Measurements from ENCODE around the gene CTTNBP2. TPM values are rescaled to one million over a fixed set of nuclear protein-coding genes. Genes with fewer than 3 reads are reported as not detected.

CTTNBP2 gene
- total RNA-seq, 2 donors from 2014 or later: 0.39 TPM; not detected in 1

- DNase-seq: no peak
- H3K36me3 Mint-ChIP-seq (ENCODE audit: low read depth): no peaks in the 10 kb centered on the region
- no peak overlapping the region for H3K27ac Mint-ChIP-seq
- H3K27me3 Mint-ChIP-seq: peaks cover 9% of the 10 kb centered on the region
- ATAC-seq: no peak
- no peak overlapping the region for H3K4me3 Mint-ChIP-seq
- H3K9me3 ChIP-seq (ENCODE audit: control insufficient read depth, low read length, poor library complexity, severe bottlenecking): no peaks in the 10 kb centered on the region
- H3K4me1 Mint-ChIP-seq: no peaks in the 10 kb centered on the region
These were observed 43.7 kb downstream of the CTTNBP2 start for GRCh38 chr7:117829450-117830117.

GRCh38 chr7:117828825-117829224 lies 44.4 kb downstream of the CTTNBP2 start:
- H3K27me3 Mint-ChIP-seq: peaks cover 11% of the 10 kb centered on the region
- no peak for DNase-seq
- no peaks in the 10 kb centered on the region for H3K9me3 ChIP-seq (ENCODE audit: control insufficient read depth, low read length, poor library complexity, severe bottlenecking)
- H3K27ac Mint-ChIP-seq: no peak overlapping the region
- ATAC-seq: no peak
- H3K4me1 Mint-ChIP-seq: no peaks in the 10 kb centered on the region
- H3K4me3 Mint-ChIP-seq: no peak overlapping the region
- H3K36me3 Mint-ChIP-seq (ENCODE audit: low read depth): no peaks in the 10 kb centered on the region

GRCh38 chr7:117827862-117828261 lies 45.4 kb downstream of the CTTNBP2 start:
- H3K4me1 Mint-ChIP-seq: no peaks in the 10 kb centered on the region
- H3K4me3 Mint-ChIP-seq: no peak overlapping the region
- H3K36me3 Mint-ChIP-seq (ENCODE audit: low read depth): no peaks in the 10 kb centered on the region
- H3K27me3 Mint-ChIP-seq: peaks cover 11% of the 10 kb centered on the region
- ATAC-seq (no peak), DNase-seq (no peak)
- H3K27ac Mint-ChIP-seq: no peak overlapping the region
- no peaks in the 10 kb centered on the region for H3K9me3 ChIP-seq (ENCODE audit: control insufficient read depth, low read length, poor library complexity, severe bottlenecking)

- no peak overlapping the region for H3K27ac Mint-ChIP-seq
- H3K4me1 Mint-ChIP-seq: no peaks in the 10 kb centered on the region
- H3K27me3 Mint-ChIP-seq: peaks cover 11% of the 10 kb centered on the region
- no peak for ATAC-seq
- DNase-seq: no peak
- no peak overlapping the region for H3K4me3 Mint-ChIP-seq
- H3K9me3 ChIP-seq (ENCODE audit: control insufficient read depth, low read length, poor library complexity, severe bottlenecking): no peaks in the 10 kb centered on the region
- H3K36me3 Mint-ChIP-seq (ENCODE audit: low read depth): no peaks in the 10 kb centered on the region
These were observed 48.1 kb downstream of the CTTNBP2 start for GRCh38 chr7:117825132-117825531.

- Mint-ChIP-seq H3K4me1 (no peaks in the 10 kb centered on the region), H3K27me3 (peaks cover 11% of the 10 kb centered on the region), H3K4me3 (no peak overlapping the region), H3K27ac (no peak overlapping the region), H3K36me3 (ENCODE audit: low read depth) (no peaks in the 10 kb centered on the region)
- DNase-seq (no peak), ATAC-seq (no peak)
- no peaks in the 10 kb centered on the region for H3K9me3 ChIP-seq (ENCODE audit: control insufficient read depth, low read length, poor library complexity, severe bottlenecking)
These were observed 48.6 kb downstream of the CTTNBP2 start for GRCh38 chr7:117824592-117824991.

- Mint-ChIP-seq H3K27ac (no peak overlapping the region), H3K27me3 (peaks cover 2% of the 10 kb centered on the region), H3K36me3 (ENCODE audit: low read depth) (no peaks in the 10 kb centered on the region), H3K4me1 (no peaks in the 10 kb centered on the region), H3K4me3 (no peak overlapping the region)
- no peak for DNase-seq
- no peak for ATAC-seq
- H3K9me3 ChIP-seq (ENCODE audit: control insufficient read depth, low read length, poor library complexity, severe bottlenecking): no peaks in the 10 kb centered on the region
These were observed 53.7 kb downstream of the CTTNBP2 start for GRCh38 chr7:117819558-117819957.

GRCh38 chr7:117818232-117818631 lies 55.0 kb downstream of the CTTNBP2 start:
- H3K4me1 Mint-ChIP-seq: no peaks in the 10 kb centered on the region

GRCh38 chr7:117816727-117817126 lies 56.5 kb downstream of the CTTNBP2 start:
- no peak overlapping the region for H3K27ac Mint-ChIP-seq
- no peaks in the 10 kb centered on the region for H3K27me3 Mint-ChIP-seq
- DNase-seq: no peak
- H3K36me3 Mint-ChIP-seq (ENCODE audit: low read depth): no peaks in the 10 kb centered on the region
- no peak for ATAC-seq
- no peak overlapping the region for H3K4me3 Mint-ChIP-seq
- no peaks in the 10 kb centered on the region for H3K9me3 ChIP-seq (ENCODE audit: control insufficient read depth, low read length, poor library complexity, severe bottlenecking)
- H3K4me1 Mint-ChIP-seq: no peaks in the 10 kb centered on the region

More at GRCh38 chr7:117818232-117818631, 55.0 kb downstream of the CTTNBP2 start:
- Mint-ChIP-seq H3K36me3 (ENCODE audit: low read depth) (no peaks in the 10 kb centered on the region), H3K27ac (no peak overlapping the region), H3K27me3 (no peaks in the 10 kb centered on the region), H3K4me3 (no peak overlapping the region)
- no peaks in the 10 kb centered on the region for H3K9me3 ChIP-seq (ENCODE audit: control insufficient read depth, low read length, poor library complexity, severe bottlenecking)
- DNase-seq (no peak), ATAC-seq (no peak)

GRCh38 chr7:117811696-117812095 lies 61.5 kb downstream of the CTTNBP2 start:
- no peaks in the 10 kb centered on the region for H3K9me3 ChIP-seq (ENCODE audit: control insufficient read depth, low read length, poor library complexity, severe bottlenecking)
- Mint-ChIP-seq H3K4me1 (no peaks in the 10 kb centered on the region), H3K27ac (no peak overlapping the region), H3K36me3 (ENCODE audit: low read depth) (no peaks in the 10 kb centered on the region), H3K27me3 (no peaks in the 10 kb centered on the region), H3K4me3 (no peak overlapping the region)
- ATAC-seq (no peak), DNase-seq (no peak)

GRCh38 chr7:117810642-117811512 lies 62.4 kb downstream of the CTTNBP2 start:
- Mint-ChIP-seq H3K27ac (no peak overlapping the region), H3K4me3 (no peak overlapping the region), H3K36me3 (ENCODE audit: low read depth) (no peaks in the 10 kb centered on the region), H3K27me3 (no peaks in the 10 kb centered on the region), H3K4me1 (no peaks in the 10 kb centered on the region)
- no peaks in the 10 kb centered on the region for H3K9me3 ChIP-seq (ENCODE audit: control insufficient read depth, low read length, poor library complexity, severe bottlenecking)
- no peak for DNase-seq
- no peak for ATAC-seq

GRCh38 chr7:117809958-117810357 lies 63.3 kb downstream of the CTTNBP2 start:
- Mint-ChIP-seq H3K36me3 (ENCODE audit: low read depth) (no peaks in the 10 kb centered on the region), H3K27me3 (no peaks in the 10 kb centered on the region), H3K27ac (no peak overlapping the region), H3K4me1 (no peaks in the 10 kb centered on the region), H3K4me3 (no peak overlapping the region)
- no peaks in the 10 kb centered on the region for H3K9me3 ChIP-seq (ENCODE audit: control insufficient read depth, low read length, poor library complexity, severe bottlenecking)
- ATAC-seq: no peak
- DNase-seq: no peak

- Mint-ChIP-seq H3K27ac (no peak overlapping the region), H3K27me3 (no peaks in the 10 kb centered on the region), H3K36me3 (ENCODE audit: low read depth) (no peaks in the 10 kb centered on the region), H3K4me3 (no peak overlapping the region), H3K4me1 (no peaks in the 10 kb centered on the region)
- H3K9me3 ChIP-seq (ENCODE audit: control insufficient read depth, low read length, poor library complexity, severe bottlenecking): no peaks in the 10 kb centered on the region
- ATAC-seq: no peak
- DNase-seq: no peak
These were observed 64.1 kb downstream of the CTTNBP2 start for GRCh38 chr7:117808910-117809705.

GRCh38 chr7:117808341-117808757 lies 64.9 kb downstream of the CTTNBP2 start:
- no peaks in the 10 kb centered on the region for H3K9me3 ChIP-seq (ENCODE audit: control insufficient read depth, low read length, poor library complexity, severe bottlenecking)
- Mint-ChIP-seq H3K27me3 (no peaks in the 10 kb centered on the region), H3K36me3 (ENCODE audit: low read depth) (no peaks in the 10 kb centered on the region), H3K4me1 (no peaks in the 10 kb centered on the region), H3K27ac (no peak overlapping the region), H3K4me3 (no peak overlapping the region)
- no peak for DNase-seq
- no peak for ATAC-seq
